Measurements from ENCODE around the gene KRT83.

The KRT83 gene

DNA sequence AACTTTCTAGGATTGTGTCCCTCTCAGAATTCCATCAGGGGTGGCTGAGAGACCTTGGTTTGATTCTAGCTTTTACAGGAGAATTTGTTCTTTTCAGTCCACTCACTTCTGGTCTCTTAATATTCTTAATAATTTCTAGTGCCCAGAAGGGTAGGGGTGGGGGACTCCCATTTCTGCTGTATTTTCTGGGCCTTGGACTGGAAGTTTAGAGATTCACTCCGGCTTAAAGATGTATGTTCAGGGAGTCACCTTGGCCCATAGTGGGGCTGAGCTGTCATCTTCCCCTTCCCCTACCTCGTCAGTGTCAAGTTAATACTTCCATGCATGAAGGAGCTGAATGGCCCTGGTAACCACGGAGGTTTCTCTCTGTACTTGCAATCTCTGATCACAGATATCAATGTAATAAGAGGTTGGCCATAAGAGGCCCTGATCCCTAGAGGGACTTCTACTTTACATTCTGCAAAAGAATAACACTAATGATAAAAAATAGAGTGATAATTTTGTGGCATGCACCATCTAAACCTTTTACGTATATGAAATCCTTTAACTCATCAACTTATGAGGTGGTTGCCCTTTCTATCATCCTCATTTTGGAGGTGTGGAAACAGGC, 36.5 kb downstream of the KRT83 start:
- DNase-seq, result no peak

DNA sequence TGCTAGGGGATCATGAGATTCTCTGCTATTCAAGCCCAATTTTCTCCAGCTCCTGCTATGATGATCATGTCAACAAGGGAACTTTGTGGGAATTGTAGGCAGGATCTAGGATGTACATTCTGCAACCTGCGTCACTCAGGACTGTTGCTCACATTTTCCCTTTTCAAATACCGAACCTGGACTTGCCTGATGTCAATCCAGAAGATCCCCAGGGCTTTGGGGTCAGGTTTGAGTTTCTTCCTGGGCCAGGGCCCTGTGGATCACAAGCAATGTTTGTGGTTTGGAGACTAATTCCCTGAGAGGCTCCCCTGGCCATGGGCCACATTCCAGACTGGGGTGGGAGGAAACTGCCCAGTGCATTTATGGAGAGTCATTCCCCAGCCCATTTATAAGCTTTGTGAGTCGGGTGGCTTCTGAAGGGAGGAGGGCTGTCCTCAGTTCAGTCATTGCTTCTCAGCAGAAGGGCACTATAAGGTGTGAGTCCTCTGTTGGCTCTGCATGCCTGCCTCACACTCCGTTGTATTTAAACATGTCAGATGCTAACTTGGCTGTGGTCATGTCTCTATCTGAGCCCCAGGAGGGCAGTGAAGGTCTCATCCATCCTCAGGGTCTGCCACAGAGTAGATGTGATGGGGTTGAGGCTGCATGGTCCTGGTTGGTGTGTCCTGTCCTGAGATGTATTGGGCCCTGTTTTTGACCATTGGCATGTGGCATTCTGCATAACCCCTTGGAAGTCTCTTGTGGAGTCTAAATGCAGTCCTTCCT, 40.2 kb downstream of the KRT83 start:
- no peak for DNase-seq

DNA sequence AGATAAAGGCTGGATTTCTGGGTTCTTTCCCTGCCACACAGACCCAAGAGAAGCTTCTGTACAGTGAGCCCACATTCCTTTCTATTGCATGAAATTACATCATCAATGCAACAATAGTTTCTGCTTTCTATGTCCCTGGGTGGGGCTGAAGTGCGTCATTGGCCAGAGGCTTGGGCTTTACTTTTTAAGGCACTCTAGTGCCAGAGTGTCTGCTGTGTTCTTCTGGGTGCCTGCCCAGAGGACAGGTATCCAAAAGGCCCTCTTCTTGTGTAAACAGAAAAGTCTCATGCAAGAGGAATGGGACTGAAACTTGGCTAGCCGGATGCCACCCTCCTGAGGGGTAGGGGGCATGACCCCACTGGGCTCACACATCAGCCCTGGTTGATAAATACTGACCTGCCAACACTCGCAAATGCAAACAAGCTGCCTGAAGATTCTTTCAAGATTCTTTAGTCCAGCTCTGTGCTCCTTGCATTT, 40.8 kb downstream of the KRT83 start:
- no peak for DNase-seq

DNA sequence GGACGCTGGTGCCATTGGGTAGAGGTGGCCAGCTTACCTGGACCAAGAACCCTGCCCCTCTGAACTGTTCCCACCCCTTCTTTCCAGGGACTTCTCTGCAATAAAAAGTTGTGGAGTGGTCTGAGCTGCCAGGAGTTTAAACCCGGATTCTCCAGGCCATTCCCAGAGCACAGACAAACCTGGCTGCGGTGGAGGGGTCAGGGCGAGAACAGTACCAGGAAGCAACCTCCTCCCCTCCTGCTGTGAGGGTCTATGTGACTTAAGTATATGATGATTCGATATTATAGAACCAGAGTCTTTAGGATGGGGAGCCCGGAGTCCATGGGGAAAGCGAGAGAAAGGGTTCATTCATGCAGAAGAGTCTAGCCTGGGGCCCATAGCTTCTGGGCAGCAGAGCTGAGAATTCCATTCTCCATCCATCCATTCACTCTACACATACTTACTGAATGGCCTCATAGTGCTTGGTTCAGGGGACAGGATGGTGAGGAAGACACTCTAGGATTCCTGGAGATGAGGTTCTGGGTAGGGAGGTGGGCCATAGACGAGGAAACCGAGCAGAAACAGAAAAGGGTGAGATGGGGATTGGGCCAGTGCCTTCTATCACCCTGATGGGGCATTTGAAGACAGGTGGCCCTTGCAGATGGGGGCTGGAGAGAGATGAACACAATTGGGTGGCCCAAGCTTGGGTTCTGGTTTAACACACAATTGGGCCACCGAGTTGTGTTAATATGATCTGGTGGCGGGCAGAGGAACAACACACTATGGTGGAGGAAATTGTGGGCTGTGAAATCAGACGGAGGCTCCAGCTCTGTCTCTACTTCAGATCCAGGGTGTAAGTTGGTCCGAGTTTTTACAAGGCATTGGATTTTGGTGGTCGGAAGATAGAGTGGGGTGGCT, 41.5 kb downstream of the KRT83 start:
- no peak for DNase-seq

DNA sequence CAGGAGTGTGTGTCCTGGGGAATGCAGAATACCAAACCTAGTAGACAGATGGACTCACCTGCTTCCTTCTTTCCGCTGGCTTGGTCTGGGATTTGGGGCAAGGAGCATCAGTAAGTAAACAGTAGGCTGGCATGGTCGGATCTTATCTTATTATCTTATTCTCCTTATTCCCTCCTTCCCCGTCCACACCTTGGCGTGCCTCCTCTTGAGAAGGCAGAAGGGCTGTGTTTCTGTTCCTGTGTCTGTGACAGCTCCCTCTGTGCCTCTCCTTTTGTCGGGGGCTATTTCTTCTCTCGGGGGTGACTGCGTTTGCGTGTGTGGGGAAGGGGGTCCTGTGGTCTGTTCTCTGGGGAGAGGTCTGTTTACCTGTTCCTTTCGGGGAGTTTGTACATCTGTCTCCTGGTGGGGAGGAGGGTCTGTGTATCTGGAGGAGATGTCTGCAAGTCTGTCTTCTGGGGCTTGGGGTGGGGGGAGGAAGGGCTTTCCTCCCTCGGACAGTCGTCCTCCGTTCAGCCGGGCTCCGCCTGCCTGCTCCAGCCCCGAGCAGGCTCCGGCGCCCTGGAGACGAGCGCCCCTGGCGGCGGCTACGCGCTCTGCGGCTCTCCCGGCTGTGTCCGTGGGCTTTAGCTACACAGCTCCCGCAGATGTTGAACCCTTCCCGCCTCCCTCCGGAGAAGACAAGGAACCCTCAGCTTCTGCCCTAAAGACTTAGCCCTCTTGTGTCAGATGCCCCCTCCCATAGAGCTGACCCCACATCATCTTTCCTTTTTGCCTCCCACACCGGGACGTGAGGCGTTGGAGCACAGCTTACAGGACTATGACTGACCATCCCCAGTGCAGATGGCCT, 42.4 kb downstream of the KRT83 start:
- peak; percentile 52 to 74 for DNase-seq

DNA sequence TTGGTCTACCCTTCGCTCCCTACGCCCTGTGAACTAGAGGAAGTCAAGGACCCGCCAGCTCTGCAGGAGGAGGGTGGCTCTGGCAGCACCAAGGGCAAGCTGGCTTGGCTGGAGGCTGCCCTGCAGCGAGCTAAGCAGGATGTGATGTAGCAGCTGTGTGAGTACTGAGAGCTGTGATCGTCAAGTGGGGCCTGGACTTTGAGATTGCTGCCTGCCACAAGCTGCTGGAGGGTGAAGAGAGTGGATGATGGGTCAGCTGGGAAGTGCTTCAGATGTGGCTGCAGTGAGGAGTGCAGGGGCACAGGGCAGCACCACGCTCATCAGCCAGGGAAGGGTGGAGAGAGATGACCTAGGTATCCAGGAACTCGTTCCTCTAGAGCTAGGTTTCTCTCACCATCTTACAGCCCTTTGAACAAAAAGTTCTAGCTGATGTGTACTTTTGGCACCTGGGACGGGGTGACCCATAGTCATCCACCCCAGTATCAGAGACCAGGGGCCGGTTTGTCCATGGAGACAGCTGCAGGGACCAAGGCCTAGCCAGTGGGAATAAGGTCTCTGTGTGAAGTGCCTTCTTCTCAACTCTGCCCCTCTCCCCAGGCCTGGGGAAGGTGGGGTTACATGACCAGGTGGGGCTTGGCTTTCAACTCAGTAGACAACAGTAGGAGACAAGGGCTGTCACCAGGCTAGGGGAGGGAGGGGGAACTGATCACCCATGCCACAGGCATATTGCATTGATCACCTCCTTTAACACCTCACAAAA, 43.5 kb downstream of the KRT83 start:
- no peak for DNase-seq

DNA sequence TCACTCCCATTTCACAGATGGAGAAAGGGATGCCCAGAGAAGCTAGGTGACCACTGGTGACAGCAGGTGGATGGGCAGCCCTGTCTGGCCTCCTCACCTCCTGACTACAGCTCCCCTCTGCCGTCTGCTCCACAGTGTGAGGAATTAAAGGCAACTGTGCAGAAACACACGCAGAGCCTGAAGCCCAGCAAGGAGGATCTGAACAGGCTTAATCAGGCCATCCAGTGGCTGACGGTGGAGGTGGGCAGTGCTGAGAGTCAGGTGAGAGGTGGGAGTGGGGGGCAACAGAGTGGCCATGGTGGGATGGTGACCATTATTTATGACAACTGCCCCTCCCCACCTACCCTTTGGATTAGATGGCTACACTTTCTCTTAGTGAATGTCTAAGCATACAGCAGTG, 45.5 kb downstream of the KRT83 start:
- no peak for DNase-seq

DNA sequence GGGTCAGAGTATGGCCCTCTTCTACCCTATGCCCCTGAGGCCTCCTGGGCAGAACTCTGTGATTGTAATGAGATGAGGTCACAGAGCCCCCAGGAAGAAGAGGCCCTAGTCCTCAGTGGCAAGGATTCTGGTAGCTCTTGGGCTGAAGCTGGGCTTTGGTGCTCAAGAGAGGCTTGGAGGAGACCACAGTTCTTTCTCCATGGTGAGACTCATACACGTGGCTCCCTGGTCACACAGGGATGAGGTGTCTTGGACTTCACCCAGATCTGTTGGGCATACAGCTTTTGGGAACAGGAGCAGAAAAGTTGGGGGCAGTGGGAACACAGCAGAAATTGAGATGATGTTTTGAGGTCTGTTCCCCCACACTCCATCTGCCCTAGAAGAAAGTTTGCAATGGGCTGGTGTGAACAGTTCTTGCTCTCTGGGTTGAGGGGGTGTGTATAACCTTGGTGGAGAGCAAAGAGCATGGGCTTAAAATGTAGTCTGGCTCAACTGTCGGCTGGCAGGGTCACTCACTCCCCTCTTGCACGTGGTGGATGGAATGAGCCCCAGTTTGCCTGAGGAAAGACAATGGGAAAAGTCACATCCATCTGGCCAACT, 46.6 kb downstream of the KRT83 start, which contains the start of gene KRT86:
TSS of gene KRT86 (plus strand) at position 125 of the 600 bp plus-strand sequence. CDS start 27,272 bp downstream, outside the sequence.
- DNase-seq, result no peak

DNA sequence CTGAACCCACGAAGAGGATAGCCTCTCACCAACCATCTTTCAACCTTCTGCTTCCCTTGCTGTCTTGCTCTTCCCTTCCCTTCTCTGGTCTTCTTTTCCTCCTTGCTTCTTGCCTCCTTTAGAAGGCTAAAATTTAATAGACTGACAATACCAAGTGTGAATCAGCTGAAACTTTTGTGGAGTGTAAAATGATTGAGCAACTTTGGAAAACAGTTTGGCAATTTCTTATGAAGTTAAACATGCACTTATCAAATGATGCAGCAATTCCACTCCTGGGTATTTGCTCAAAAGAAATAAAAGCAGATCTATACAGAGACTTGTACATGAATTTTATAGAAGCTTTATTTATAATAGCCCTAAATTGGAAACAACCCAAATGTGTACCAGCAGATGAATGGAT, 50.0 kb downstream of the KRT83 start:
- no peak for DNase-seq

DNA sequence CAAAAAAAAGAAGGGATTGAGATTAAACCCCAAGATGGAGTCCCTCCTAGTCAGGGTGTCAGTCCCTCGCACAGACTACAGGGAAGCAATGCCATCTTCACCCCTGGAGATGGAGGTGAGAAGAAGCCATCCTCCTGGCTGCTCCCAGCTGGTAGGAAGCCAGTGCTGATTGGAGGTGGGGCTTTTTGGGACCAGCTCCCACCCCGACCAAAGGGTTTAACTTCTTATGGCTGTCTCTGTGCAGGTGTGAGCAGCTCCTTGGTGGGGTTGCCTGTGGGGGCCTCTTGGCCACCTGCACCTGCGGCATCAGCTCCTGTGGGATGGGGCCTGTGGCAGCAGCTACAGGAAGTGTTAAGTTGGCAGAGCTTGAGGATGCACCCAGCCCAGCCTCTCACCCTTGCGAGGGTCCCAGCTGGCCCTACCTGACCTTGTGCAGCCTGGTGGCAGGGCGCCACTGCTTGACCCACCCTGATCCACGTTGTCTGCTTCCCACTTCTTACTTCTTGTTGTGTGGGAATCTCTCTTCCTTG, 50.6 kb downstream of the KRT83 start:
- no peak for DNase-seq

DNA sequence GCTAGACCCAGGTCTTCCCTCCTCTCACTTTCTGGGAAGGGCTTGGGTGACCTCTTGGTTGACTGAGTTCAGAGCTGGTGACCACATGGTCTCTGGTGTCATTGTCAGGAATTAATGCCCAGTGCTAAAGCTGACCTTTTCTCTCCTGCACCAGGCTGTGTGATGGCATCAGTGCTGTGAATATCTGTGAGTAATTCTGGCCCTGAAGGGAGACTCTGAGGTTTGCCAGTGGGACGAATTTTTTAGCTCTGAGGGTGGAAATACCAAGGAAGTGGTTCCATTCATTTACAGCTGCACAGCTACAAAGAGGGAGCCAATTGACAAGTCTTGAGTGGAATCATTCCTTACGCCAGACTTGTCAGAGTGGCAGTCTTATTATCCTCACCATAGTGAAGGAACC, 53.0 kb downstream of the KRT83 start:
- no peak for DNase-seq

DNA sequence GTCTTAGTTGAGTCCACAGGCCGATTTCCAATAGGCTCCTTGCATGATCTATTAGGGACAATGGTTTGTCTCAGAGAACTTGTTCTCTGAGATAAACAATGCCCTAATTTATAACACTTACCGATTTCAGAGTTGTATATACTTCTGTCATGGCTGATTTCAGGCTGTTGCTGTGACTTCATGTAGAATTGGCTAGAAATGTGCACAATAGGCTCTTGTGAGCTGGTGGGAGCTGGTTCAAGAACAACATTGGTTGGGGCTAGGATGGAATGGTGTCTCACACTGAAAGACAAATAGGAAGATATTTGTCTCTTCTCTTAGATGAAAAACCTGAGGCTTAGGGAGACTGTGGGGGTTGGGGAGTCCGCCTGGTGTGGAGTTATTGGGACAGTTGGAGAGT, 53.5 kb downstream of the KRT83 start:
- no peak for DNase-seq

DNA sequence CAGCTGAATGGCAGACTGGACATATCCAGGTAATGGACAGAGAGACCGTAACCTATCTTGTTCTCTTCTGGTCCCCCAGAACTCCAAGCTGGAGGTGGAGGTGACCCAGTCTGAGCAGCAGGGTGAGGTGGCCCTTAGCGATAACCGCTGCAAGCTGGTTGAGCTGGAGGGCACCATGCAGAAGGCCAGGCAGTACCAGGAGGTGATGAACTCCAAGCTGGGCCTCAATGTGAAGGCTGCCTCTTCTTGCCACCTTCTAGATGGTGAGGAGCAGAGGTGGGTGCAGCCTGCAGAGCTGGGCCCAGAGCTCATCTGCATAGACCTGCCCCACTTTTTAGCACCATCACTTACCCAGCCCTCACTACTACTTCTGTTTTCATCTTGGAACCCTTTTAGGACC, 53.9 kb downstream of the KRT83 start:
- DNase-seq, result no peak

DNA sequence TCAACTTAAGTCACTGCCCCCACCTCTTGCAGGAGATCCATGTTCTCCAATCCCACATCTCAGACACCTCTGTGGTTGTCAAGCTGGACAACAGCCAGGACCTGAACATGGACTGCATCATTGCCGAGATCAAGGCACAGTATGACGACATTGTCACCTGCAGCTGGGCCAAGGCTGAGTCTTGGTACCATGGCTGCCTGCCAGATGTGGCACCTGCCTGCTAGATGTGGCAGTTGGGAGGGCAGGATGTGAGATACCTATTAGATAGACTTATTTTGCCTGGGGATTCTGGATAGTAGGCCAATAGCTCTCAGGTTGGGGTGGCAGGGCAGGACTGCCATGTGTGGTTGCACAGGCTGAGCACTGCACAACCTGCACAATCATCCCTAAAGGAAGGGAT, 54.7 kb downstream of the KRT83 start:
- DNase-seq, result no peak

DNA sequence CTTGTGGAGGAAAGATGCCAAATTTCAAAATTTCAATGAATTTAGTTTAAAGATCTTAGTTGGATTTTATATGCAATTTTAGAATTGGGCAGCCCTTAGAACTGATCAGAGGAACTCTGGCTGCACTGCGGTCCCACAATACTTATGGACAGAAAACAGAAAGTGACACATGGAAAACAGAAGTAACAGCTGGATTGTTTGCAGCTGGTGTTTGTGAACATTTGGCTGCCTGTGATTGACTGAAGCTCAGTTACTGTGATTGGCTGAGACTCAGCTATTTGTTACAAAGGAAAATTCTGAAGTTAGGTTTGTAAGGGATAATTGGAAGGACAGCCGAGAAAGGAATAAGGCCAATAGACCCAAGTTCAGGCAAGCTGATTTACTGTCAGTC, 56.8 kb downstream of the KRT83 start:
- no peak for DNase-seq
